Epithelial cell of alveolus of lung (primary cell): ENCODE measurements around the gene TMC1. TPM values are rescaled to one million over a fixed set of nuclear protein-coding genes. Genes with fewer than 3 reads are reported as not detected.

Experiments
- total RNA-seq: library from RNA; depleted of rRNA; stranded (reverse); fragments of >200 nt; gene quantifications from 2 replicates; pipeline ENCODE4 v1.2.1, GENCODE V29; 2015

The TMC1 gene
- not detected in 2 replicates for total RNA-seq

DNA sequence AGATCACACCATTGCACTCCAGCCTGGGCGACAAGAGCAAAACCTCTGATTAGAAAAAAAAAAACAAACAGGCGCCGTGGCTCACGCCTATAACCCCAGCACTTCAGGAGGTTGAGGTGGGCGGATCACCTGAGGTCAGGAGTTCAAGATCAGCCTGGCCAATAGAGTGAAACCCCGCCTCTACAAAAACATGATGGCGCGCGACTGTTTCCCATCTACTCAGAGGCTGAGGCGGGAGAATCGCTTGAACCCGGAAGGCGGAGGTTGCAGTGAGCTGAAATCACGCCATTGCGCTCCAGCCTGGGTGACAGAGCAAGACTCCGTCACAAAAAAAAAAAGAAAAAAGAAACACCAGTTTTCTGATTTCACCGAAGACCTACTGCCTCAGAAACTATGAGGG, at the start of gene TMC1:
Gene TMC1 (plus strand): TSS at position 193 of the 400 bp plus-strand sequence. CDS start 127,041 bp downstream, outside the sequence.

Other genes starting within 250 kb of the TMC1 start
- 70.7 and 104 TPM in 2 replicates for gene ZFAND5, start 156.4 kb upstream of the TMC1 start, total RNA-seq